ENCODE data around the gene UBE2E1.

The UBE2E1 gene

GRCh38 chr3:23932571-23932970, 126.8 kb downstream of the UBE2E1 start:
- CTCF ChIA-PET: interaction anchor here (1.3 kb wide), 1 partner anchor 9 kb away, joined by 4 read pairs; no protein-coding TSS in a partner anchor
- Histone ChIP-seq H3K4me3 (ENCODE audit: control insufficient read depth in 1 of 7, extremely low read depth in 1 of 7, insufficient read depth in 4 of 7, low read depth in 2 of 7, low read length in 6 of 7) (no peak overlapping the region), H3K27ac (ENCODE audit: insufficient read depth in 1 of 2, low read depth in 1 of 2, low read length in 2 of 2, poor library complexity in 1 of 2, severe bottlenecking in 2 of 2) (no peak overlapping the region), H3K27me3 (replicated peaks in 2 of 5; ENCODE audit: control insufficient read depth in 4 of 5, insufficient read depth in 5 of 5, low read length in 4 of 5) (no peaks in the 10 kb centered on the region), H3K36me3 (ENCODE audit: control insufficient read depth in 4 of 4, insufficient read depth in 4 of 4, low read length in 3 of 4) (no peaks in the 10 kb centered on the region), H3K9me3 (ENCODE audit: control extremely low read depth in 1 of 5, control insufficient read depth in 4 of 5, insufficient read depth in 2 of 5, low read depth in 1 of 5, low read length in 4 of 5) (no peaks in the 10 kb centered on the region), H3K4me1 (ENCODE audit: control extremely low read depth in 1 of 4, control insufficient read depth in 4 of 4, insufficient read depth in 4 of 4, low read length in 3 of 4) (peaks cover 0 to 13% (median 7%) of the 10 kb centered on the region in 4 experiments)
- POLR2A ChIA-PET: no interaction called here
- 100% methylated on average over 1 of the region's 4 CpGs for whole genome bisulfite sequencing (ENCODE audit: insufficient coverage)
- no peak for DNase-seq

DNA sequence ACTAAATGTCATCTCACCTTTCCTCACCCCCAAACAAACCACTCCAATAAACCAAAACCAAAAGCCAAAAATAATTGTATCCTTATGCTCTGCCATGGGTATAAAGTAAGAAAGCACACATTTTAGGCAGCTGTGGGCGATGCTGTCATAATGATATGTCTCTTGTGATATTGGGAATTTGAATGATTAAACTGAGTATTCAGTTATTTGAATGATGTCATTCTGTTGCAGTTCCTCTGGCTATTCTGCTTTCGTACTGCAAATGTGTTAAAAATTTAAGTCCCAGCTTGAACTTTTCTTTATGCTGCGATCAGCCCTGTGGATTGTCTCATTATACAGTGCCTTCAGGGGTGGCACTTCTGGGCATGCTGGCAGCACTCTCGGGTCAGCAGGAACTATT, 128.5 kb downstream of the UBE2E1 start:
- H3K9me3 ChIP-seq (ENCODE audit: control extremely low read depth in 1 of 5, control insufficient read depth in 4 of 5, insufficient read depth in 2 of 5, low read depth in 1 of 5, low read length in 4 of 5): no peaks in the 10 kb centered on the region
- H3K36me3 ChIP-seq (ENCODE audit: control insufficient read depth in 4 of 4, insufficient read depth in 4 of 4, low read length in 3 of 4): no peaks in the 10 kb centered on the region
- CTCF ChIA-PET: interaction anchor here (0.9 to 2.4 kb wide), 2 partner anchors 9 to 13 kb away, joined by 3 to 6 read pairs; no protein-coding TSS in a partner anchor
- peaks cover 0 to 12% (median 5%) of the 10 kb centered on the region in 4 experiments for H3K4me1 ChIP-seq (ENCODE audit: control extremely low read depth in 1 of 4, control insufficient read depth in 4 of 4, insufficient read depth in 4 of 4, low read length in 3 of 4)
- H3K4me3 ChIP-seq (ENCODE audit: control insufficient read depth in 1 of 7, extremely low read depth in 1 of 7, insufficient read depth in 4 of 7, low read depth in 2 of 7, low read length in 6 of 7): no peak overlapping the region
- POLR2A ChIA-PET: interaction anchor here (1.5 kb wide), 1 partner anchor 17 kb away, joined by 3 read pairs; the partner anchor contains the start of genes NKIRAS1 and RPL15
- no peak overlapping the region for H3K27ac ChIP-seq (ENCODE audit: insufficient read depth in 1 of 2, low read depth in 1 of 2, low read length in 2 of 2, poor library complexity in 1 of 2, severe bottlenecking in 2 of 2)
- H3K27me3 ChIP-seq (replicated peaks in 2 of 5; ENCODE audit: control insufficient read depth in 4 of 5, insufficient read depth in 5 of 5, low read length in 4 of 5): no peaks in the 10 kb centered on the region
- no peak for DNase-seq
- 100% methylated on average over 3 of the region's 4 CpGs for WGBS (ENCODE audit: insufficient coverage)

- no peaks in the 10 kb centered on the region for H3K9me3 ChIP-seq (ENCODE audit: control extremely low read depth in 1 of 5, control insufficient read depth in 4 of 5, insufficient read depth in 2 of 5, low read depth in 1 of 5, low read length in 4 of 5)
- ChIA-PET CTCF (interaction anchor here (0.7 to 1.8 kb wide), 2 partner anchors 9 to 25 kb away, joined by 3 to 7 read pairs; no protein-coding TSS in a partner anchor), POLR2A (no interaction called here)
- no peak for DNase-seq
- peaks cover 0 to 2% (median 0%) of the 10 kb centered on the region in 5 experiments for H3K27me3 ChIP-seq (replicated peaks in 2 of 5; ENCODE audit: control insufficient read depth in 4 of 5, insufficient read depth in 5 of 5, low read length in 4 of 5)
- WGBS (ENCODE audit: insufficient coverage): no CpG with 5 or more reads among the region's 1 CpG
- H3K4me3 ChIP-seq (ENCODE audit: control insufficient read depth in 1 of 7, extremely low read depth in 1 of 7, insufficient read depth in 4 of 7, low read depth in 2 of 7, low read length in 6 of 7): no peak overlapping the region
- H3K4me1 ChIP-seq (ENCODE audit: control extremely low read depth in 1 of 4, control insufficient read depth in 4 of 4, insufficient read depth in 4 of 4, low read length in 3 of 4): peaks cover 0 to 7% (median 3%) of the 10 kb centered on the region in 4 experiments
- no peaks in the 10 kb centered on the region for H3K36me3 ChIP-seq (ENCODE audit: control insufficient read depth in 4 of 4, insufficient read depth in 4 of 4, low read length in 3 of 4)
- H3K27ac ChIP-seq (ENCODE audit: insufficient read depth in 1 of 2, low read depth in 1 of 2, low read length in 2 of 2, poor library complexity in 1 of 2, severe bottlenecking in 2 of 2): no peak overlapping the region
These were observed 131.5 kb downstream of the UBE2E1 start for GRCh38 chr3:23937296-23937695.

DNA sequence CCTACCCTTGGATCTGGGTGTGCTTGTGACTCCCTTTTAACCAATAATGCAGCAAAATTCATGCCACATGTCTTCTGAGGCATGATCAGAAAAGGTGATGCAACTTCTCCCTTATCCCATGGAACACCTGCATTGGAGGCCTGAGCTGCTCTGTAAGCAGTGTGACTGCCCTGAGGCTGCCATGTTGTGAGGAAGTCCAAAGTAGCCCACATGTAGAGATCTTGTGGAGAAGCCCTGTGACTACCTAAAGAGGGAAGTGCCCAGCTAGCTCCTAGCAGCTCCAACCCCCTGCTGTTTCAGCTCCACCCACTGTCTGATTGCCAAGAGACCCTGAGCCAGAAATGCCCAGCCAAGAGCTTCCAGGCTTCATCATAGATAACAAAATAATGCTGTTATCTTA, 132.9 kb downstream of the UBE2E1 start:
- Histone ChIP-seq H3K36me3 (ENCODE audit: control insufficient read depth in 4 of 4, insufficient read depth in 4 of 4, low read length in 3 of 4) (no peaks in the 10 kb centered on the region), H3K27ac (ENCODE audit: insufficient read depth in 1 of 2, low read depth in 1 of 2, low read length in 2 of 2, poor library complexity in 1 of 2, severe bottlenecking in 2 of 2) (no peak overlapping the region), H3K4me3 (ENCODE audit: control insufficient read depth in 1 of 7, extremely low read depth in 1 of 7, insufficient read depth in 4 of 7, low read depth in 2 of 7, low read length in 6 of 7) (no peak overlapping the region), H3K4me1 (ENCODE audit: control extremely low read depth in 1 of 4, control insufficient read depth in 4 of 4, insufficient read depth in 4 of 4, low read length in 3 of 4) (peaks cover 0 to 7% (median 3%) of the 10 kb centered on the region in 4 experiments), H3K27me3 (replicated peaks in 2 of 5; ENCODE audit: control insufficient read depth in 4 of 5, insufficient read depth in 5 of 5, low read length in 4 of 5) (peaks cover 0 to 4% (median 0%) of the 10 kb centered on the region in 5 experiments), H3K9me3 (ENCODE audit: control extremely low read depth in 1 of 5, control insufficient read depth in 4 of 5, insufficient read depth in 2 of 5, low read depth in 1 of 5, low read length in 4 of 5) (no peaks in the 10 kb centered on the region)
- peak in 2 of 3 donors; percentile 40 to 52 for DNase-seq
- POLR2A ChIA-PET: no interaction called here
- CTCF ChIA-PET: no interaction called here

- Histone ChIP-seq H3K27me3 (replicated peaks in 2 of 5; ENCODE audit: control insufficient read depth in 4 of 5, insufficient read depth in 5 of 5, low read length in 4 of 5) (peaks cover 0 to 4% (median 0%) of the 10 kb centered on the region in 5 experiments), H3K27ac (ENCODE audit: insufficient read depth in 1 of 2, low read depth in 1 of 2, low read length in 2 of 2, poor library complexity in 1 of 2, severe bottlenecking in 2 of 2) (peak overlapping the region in 1 of 2 experiments; percentile 37), H3K36me3 (ENCODE audit: control insufficient read depth in 4 of 4, insufficient read depth in 4 of 4, low read length in 3 of 4) (no peaks in the 10 kb centered on the region), H3K9me3 (ENCODE audit: control extremely low read depth in 1 of 5, control insufficient read depth in 4 of 5, insufficient read depth in 2 of 5, low read depth in 1 of 5, low read length in 4 of 5) (no peaks in the 10 kb centered on the region), H3K4me1 (ENCODE audit: control extremely low read depth in 1 of 4, control insufficient read depth in 4 of 4, insufficient read depth in 4 of 4, low read length in 3 of 4) (peaks cover 0 to 15% (median 10%) of the 10 kb centered on the region in 4 experiments), H3K4me3 (ENCODE audit: control insufficient read depth in 1 of 7, extremely low read depth in 1 of 7, insufficient read depth in 4 of 7, low read depth in 2 of 7, low read length in 6 of 7) (no peak overlapping the region)
- WGBS (ENCODE audit: insufficient coverage): 81% methylated on average over 4 of the region's 5 CpGs
- ChIA-PET CTCF (interaction anchor here (1.2 to 1.5 kb wide), 3 partner anchors 17 to 50 kb away, joined by 3 to 4 read pairs (median 3); no protein-coding TSS in a partner anchor), POLR2A (interaction anchor here (0.6 to 0.7 kb wide), 2 partner anchors 20 to 39 kb away, joined by 3 read pairs; no protein-coding TSS in a partner anchor)
- DNase-seq: peak; percentile 43 to 70 (median 63)
These were observed 135.0 kb downstream of the UBE2E1 start for GRCh38 chr3:23940775-23941174.

All from common myeloid progenitor, CD34-positive (primary cell).